Embryonic facial prominence (tissue), 1 donor: ENCODE results near the gene ACP5.
"Not testable (repeated sequence)": the region's sequence is repeated elsewhere in the genome, so short reads cannot be mapped to it uniquely, and the experiment has no call there.

ENCODE experiments used
- DNase-seq: peaks from one replicate; pipeline ENCODE4 v3.0.0-alpha.2; 2016; ENCODE audit errors: extremely low spot score

The ACP5 gene

DNA sequence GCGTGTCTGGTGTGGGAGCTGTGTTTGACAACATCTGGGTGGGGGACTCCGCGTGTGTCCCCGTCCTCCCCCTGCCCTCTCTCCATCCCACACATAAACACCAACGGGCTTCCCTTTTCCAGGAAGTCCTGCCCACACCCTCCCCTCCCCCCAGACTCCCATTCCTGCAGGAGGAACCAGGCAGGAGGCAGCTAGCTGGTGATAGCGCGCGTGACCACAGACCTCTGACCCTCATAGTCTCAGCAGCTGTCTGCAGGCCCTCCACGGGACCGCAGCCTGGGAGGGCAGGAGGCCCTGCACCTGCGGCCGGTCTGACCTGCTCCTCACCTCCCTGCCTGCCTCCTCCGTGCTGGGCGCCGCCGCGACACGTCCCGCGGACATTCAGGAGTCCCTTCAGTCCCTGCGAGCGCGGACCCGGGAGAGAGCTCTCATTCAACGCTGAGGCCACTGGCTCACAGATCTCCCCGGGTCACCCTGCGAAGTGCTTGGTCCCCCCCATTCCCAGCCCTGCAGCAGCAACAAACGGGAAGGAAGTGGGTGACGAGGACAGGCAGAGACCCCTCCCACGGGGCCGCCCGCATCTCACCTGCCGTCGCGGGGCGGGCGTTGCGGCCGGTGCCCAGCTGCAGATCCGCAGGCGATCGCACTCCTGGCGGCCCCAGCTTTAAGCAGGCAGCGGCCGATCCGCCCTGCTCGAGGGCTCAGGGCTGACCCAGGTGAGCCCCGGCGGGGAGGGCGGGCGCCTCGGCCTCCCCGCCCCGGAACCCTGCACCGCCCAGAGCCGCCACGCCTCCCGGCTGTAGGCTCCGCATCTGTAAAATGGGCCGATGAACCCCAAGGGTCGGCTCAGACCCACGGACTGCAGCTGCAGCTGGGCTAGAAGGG is 1.1 kb upstream of the ACP5 start:
- DNase-seq = no peak

DNA sequence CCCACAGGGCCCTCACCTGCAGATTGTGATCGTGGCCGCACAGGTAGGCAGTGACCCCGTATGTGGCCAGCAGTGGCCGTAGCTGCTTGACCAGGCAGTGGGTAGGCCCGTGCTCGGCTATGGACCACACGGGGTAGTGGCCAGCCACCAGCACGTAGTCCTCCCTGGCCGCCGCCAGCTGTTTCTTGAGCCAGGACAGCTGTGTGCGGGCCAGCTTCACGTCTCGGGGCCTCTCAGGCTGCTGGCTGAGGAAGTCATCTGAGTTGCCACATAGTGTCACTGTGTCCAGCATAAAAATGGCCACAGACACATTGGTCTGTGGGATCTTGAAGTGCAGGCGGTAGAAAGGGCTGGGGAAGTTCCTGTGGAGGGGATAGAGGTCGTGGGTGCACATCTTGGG is 1.2 kb downstream of the ACP5 start:
- no peak for DNase-seq

DNA sequence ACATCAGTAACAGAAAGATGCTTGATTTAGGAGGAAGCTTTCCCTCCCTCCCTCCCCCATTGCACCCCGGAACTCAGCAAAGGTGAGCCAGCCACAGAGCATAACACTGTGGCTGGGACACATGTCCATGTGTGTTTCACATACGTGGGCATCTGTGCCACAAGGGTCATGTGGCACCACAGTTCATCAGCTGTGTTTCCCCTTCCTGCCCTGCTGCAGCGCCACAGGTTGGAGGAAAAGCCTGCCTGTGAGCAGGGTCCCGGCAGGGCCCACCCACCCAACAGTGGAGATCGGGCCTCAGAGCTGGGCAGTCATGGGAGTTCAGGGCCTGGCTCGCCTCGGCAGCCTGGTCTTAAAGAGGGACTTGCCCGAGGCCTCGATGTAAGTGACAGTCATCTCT is 2.8 kb downstream of the ACP5 start:
- DNase-seq = no peak

DNA sequence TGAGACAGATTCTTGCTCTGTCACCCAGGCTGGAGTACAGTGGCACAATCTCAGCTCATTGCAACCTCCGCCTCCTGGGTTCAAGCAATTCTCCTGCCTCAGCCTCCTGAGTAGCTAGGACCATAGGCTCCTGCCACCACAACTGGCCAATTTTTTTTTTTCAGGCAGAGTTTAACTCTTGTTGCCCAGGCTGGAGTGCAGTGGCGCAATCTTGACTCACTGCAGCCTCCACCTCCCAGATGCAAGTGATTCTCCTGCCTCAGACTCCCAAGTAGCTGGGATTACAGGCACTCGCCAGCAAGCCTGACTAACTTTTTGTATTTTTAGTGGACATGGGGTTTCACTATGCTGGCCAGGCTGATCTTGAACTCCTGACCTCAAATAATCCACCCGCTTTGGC is 3.7 kb downstream of the ACP5 start:
- not testable (repeated sequence) for DNase-seq

DNA sequence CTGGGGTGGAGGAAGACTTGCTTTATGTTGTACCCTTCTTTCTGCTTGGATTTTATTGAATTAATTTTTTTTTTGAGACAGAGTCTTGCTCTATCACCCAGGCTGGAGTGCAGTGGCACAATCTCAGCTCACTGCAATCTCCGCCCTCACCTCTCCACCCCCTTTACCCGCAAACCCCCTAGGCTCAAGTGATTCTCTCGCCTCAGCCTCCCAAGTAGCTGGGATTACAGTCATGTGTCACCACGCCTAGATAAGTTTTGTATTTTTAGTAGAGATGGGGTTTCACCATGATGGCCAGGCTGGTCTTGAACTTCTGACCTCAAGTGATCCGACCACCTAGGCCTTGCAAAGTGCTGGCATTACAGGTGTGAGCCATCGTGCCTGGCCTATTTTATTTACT is 4.1 kb downstream of the ACP5 start:
- DNase-seq = not testable (repeated sequence)

DNA sequence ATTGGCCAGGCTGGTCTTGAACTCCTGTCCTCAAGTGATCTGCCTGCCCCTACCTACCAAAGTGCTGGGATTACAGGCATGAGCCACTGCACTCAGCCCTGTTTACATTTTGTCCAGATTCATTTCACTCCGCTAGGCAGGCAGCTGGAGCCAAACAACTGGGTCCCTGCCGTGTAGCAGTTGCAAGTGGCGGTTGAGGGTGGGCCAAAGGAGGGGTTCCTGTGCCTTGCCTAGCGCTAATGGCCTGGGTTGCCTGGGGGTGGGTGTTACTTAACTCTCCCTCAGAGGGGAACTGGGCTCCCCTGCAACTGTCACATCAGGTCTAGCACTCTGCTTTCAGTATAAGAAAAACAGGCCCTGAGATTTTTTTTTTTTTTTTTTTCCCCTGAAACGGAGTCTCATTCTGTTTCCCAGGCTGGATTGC is 7.4 kb downstream of the ACP5 start:
- no peak for DNase-seq

DNA sequence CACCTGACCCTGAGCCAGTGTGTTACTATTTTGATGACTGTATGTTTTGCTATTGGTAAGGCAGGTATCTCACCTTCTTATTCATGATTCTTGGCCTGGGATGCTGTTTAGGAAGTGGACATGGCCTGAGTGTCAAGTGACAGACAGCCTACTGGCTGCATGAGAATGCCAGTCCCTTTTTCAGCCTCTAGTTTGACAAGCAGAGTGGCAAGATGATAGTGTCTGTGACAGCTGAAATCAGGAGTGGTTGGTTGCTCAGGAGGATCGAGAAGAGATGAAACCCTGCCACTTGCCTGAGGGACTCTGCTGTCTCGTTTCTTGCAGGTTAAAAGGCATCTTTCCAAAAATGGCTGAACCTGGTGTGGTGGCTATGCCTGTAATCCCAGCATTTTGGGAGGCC is 11.3 kb downstream of the ACP5 start:
- no peak for DNase-seq

DNA sequence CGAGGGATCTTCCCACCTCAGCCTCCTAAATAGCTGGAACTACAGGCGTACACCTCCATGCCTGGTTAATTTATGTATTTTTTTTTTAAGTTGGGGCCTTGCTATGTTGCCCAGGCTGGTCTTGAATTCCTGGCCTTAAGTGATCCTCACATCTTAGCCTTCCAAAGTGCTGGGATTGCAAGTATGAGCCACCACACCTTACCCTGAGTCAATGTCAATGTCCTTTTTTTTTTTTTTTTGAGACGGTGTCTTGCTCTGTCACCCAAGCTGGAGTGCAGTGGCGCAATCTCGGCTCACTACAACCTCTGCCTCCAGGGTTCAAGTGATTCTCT is 11.8 kb downstream of the ACP5 start:
- not testable (repeated sequence) for DNase-seq

DNA sequence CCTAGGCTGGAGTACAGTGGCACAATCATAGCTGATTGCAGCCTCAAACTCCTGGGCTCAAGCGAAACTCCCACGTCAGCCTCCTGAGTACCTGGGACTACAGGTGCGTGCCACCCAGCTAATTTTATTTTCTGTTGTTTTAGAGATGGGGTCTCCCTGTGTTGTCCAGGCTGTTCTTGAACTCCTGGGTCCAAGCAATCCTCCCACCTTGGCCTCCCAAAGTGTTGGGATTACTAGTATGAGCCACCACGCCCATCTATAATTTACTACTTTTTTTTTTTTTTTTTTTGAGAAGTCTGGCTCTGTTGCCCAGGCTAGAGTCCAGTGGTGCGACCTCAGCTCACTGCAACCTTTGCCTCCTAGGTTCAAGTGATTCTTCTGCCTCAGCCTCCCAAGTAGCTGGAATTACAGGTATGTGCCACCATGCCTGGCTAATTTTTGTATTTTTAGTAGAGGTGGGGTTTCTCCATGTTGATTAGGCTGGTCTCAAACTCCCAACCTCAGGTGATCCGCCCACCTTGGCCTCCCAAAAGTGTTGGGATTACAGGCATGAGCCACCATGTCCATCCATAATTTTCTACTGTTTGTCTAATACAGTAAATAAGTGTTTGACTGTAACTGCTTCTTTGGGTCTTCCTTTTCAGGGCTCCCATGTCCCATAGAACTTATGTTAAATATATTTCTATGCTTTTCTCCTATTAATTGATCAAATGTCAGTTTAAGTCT is 13.2 kb downstream of the ACP5 start:
- DNase-seq = not testable (repeated sequence)

DNA sequence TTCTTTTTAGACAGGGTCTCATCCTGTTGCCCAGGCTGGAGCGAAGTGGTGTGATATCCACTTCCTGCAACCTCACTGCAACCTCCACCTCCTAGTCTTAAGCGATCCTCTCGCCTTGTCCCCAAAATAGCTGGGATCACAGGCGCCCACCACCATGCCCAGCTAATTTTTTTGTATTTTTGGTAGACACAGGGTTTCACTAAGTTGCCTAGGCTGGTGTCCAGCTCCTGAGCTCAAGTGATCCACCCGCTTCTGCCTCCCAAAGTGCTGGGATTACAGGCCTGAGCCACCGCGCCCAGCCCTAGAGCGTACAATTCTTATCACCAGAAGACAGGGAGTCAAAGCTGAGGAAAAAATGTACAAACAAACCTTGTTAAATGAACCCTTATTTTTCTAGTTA is 13.9 kb downstream of the ACP5 start:
- no peak for DNase-seq

DNA sequence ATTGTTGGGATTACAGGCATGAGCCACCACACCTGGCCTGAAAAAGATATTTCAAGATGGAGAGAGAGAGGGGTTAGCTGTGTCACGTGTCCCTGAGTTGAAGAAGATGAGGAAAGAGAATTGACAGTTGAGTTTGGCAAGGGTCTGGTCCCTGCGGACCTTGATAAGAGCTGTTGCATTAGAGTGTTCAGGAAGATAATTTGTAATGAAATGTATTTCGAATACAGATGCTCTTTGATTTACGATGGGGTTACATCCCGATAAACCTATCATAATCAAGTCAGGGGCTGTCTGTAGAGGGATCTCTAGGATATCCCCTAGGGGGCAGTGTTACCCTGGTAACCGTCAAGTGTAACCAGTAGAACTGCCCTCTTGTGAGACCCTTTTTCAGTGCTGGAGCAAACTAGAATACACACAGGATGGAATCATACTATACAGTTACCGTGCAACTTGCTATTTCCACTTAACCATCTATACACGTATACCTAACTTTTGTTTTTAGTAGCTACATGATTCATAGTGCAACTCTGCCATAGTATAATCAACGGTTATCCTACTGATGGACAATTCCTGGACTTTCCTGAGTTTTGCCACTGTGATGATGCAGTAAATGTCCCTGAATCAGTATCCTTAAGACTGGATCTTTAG is 16.9 kb downstream of the ACP5 start:
- no peak for DNase-seq

DNA sequence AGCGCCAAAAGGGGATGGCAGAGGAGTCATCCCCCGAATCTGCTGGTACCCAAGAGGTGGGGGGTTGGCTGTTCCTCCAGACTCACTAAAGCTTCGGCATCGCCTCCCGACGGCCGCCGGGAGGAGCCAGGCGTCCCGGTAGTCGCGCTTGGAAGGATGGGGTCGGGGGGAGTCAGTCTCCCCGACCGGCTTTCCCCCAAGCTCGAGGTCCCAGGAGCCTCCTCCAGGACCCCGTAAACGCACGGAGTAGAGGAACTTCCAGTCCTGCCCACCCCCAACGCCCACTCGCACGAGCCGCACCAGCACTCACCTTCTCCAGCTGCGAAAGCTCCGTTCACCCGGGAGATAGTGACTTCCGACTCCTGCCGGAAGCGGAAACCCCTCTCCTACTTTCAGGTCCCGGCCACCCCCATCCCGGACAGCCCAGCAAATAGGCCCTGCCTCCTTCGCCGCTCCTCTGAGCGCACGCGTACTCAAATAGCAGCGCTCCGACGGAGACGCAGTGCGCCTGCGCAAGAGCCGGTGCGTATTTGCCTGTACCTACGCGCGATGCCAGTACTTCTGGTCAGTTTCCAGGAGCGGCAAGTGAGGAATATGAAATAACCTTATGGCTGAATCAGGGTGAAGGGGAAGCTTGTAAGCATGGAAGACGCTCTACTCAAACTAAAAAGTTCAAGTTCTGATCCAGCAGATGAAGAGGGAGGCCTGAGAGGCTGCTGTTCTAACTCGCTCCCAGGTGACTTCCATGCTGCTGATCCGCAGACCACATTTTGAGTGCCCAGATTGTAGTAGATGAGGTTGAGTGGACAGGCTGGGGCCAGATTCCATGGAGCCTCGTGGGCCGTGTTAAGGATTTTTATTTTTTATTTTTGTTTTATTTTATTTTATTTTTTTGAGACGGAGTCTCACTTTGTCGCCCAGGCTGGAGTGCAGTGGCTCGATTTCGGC is 18.3 kb downstream of the ACP5 start, which contains the start of gene ELOF1:
ELOF1 (minus strand) TSS at position 350 of the 948 bp plus-strand sequence. CDS start 4,883 bp downstream, outside the sequence.
- DNase-seq = peak; percentile 95

DNA sequence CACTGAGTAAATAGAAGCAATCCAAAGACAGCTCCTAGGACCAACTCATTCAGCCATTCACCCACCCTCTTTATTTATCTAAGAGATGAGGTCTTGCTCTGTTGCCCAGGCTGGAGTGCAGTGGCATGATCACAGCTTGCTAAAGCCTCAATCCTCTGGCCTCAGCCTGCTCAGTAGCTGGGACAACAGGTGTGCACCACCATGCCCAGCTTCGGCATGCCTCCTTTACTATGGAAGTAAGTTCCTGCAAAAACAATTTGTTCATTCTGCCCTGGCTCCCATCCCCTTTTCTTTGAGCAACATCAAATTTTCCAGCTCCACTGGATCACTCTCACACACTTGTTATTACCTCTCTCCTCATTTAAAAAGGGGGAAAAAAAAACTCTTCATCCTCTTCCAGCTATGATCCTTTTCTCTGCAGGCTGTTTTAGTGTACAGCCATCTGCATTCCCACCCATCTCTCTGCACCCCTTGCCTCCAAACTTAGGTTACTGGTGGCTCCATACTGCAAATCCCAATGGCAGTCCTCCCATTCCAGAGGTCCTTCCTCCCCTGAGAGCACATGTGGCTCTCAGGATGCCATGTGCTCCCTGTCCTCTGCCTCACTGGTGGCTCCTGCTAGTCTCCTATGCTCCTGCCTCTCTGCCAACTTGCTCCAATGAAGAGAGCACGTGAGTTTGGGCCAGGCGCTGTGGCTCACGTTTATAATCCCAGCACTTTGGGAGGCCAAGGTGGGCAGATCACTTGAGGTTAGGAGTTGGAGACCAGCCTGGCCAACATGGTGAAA is 20.6 kb downstream of the ACP5 start:
- no peak for DNase-seq

DNA sequence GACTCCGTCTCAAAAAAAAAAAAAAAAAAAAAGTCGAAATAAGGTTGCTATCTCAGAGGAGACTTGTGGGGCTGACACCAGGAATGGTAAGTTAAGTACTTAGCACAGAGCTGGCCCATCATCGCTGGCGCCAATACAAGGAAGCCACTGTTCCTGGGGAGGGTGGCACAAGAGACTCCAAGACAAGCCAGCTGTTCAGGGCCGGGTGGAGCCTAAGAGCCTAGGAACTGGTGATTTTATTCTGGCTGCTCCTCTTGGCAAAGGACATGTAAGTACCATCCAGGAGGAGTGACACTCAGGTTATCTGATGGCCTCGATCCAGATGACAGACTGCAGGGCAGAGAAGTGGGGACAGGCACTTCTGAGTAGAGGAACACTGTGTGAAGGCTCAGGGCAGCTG is 22.2 kb downstream of the ACP5 start:
- DNase-seq = no peak

DNA sequence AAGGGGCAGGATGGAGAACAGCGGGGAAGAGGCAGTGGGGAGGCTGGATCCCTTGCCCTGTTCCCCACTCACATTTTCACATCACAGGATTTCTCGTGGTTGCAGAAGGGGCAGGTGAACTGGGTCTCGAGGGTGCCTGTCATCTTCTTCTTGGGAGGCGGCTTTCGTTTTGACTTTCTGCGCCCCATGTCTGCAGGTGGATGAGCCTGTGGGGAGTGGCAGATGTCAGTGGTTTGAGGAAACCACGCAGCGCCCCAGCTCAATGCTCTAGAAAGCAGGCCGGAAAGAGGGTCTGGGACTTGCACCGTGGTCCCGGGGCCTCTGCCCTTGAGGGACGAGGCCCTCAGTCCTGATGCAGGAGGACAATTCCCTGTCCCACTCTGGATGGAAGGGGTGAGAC is 23.3 kb downstream of the ACP5 start:
- no peak for DNase-seq

DNA sequence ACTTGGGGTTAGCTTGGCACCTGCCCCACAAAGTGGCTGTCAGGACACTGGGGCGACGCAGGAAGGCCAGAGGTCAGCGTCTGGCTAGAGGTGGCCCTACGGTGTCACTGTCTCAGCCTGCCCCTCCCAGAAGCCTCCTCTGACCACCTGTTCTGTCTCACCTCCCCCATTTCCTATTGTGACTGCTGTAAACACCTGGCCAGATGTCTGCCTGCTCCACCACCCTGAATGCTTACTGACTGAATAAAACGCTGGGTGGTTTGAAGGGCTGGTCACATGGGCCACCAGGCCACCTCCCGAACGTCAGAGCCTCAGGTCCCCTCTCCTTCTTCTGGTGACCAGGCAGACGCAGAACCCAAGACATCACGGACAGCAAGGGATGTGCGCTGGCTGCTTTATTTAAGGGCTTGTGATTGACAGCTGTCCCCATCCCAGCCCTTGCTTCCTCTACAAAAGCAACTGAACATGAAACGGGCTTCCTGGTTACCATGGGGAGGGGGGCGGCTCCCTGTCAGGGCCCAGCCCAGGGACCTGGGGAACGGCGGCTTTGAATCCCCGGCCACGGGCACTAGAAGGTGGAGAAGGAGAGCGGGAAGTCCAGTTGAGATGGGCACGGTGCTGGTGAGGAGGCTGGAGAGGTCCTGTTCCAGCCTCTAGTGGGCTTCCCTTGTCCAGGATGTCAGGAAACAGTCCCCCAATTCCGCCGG is 24.6 kb downstream of the ACP5 start:
- no peak for DNase-seq

DNA sequence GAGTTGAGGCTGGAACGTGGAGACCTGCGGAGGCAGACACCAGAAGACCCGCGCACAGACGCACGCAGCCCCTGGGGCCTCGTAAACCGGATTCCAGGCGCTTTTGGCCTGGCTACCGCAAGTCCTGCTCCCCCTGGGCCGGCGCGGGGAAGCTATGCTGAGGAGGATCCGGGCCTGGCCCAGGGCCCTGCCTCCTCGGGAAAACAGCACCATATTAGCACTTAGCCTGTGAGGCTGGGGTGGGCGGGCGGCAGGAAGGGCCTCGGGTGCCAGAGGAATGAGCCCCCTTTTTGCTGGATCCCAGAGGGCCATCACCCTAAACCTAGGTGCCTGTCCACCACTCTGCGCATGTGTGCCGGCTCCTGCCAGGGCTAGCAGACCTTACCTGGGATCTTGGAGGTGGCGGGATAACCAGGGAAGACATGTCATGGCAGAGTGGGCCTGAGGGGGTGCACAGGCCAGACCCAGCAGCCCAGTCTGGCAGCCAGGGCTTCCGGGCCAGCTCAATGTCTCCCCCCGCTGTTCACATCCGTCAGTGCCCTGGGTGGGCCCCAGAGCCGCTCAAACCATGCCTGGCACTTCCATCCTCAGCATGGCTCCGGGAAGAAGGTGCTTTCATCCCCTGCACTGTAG is 25.7 kb downstream of the ACP5 start:
- DNase-seq = no peak

DNA sequence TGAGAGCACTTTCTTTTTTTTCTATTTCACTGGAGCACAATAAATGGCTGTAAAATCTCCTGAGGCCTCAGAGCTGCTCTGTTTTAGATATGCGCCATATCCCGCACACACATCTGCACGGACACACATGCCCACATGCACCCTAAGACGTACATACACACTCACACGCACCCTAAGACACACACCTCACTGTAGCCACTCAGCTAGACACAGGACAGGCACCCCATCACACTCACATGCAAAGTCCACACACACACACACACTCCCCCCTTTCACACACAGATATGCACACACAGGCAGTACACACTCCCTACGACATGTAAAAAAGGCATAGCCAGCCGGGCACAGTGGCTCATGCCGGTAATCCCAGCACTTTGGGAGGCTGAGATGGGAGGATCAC is 27.2 kb downstream of the ACP5 start:
- no peak for DNase-seq

DNA sequence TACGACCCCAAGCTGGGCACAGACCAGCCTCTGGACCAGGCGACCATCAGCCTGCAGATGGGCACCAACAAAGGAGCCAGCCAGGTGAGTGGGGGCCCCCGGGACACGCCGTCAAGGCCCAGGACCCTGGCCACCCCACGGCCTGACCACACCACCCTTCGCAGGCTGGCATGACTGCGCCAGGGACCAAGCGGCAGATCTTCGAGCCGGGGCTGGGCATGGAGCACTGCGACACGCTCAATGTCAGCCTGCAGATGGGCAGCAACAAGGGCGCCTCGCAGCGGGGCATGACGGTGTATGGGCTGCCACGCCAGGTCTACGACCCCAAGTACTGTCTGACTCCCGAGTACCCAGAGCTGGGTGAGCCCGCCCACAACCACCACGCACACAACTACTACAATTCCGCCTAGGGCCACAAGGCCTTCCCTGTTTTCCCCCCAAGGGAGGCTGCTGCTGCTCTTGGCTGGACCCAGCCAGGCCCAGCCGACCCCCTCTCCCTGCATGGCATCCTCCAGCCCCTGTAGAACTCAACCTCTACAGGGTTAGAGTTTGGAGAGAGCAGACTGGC is 28.0 kb downstream of the ACP5 start:
- DNase-seq = no peak
